Dedifferentiated amniotic fluid mesenchymal stem cell (primary cell): ENCODE data around the gene IFNA4.
"Not testable (repeated sequence)": the region's sequence is repeated elsewhere in the genome, so short reads cannot be mapped to it uniquely, and the experiment has no call there.

Source experiments
- DNase-seq: peaks from one replicate; pipeline ENCODE4 v3.0.0-alpha.2; 2016; ENCODE audit errors: extremely low spot score

IFNA4 gene

GRCh38 chr9:21187487-21187886, at the start of gene IFNA4:
Gene IFNA4, minus strand, starts transcription at chr9:21187587. Its CDS starts 56 bp downstream, at chr9:21187531.
- not testable (repeated sequence) for DNase-seq

DNA sequence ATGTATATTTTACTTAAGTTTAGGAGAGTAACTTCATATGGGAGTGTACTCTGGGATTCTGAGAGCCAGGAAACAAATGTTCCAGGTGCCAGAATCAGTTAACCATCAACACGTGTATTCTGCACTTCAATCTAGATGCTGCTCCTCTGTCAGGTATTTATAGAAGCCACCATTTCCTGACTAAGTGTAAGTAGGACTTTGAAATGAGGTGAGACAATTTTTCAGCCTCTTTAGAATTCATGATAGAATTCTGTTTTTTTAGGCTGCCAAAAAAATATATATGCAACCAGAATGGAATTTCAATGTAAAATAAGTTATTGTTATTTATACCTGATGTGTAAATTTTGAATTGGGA, 49.0 kb upstream of the IFNA4 start:
- DNase-seq, result not testable (repeated sequence)

DNA sequence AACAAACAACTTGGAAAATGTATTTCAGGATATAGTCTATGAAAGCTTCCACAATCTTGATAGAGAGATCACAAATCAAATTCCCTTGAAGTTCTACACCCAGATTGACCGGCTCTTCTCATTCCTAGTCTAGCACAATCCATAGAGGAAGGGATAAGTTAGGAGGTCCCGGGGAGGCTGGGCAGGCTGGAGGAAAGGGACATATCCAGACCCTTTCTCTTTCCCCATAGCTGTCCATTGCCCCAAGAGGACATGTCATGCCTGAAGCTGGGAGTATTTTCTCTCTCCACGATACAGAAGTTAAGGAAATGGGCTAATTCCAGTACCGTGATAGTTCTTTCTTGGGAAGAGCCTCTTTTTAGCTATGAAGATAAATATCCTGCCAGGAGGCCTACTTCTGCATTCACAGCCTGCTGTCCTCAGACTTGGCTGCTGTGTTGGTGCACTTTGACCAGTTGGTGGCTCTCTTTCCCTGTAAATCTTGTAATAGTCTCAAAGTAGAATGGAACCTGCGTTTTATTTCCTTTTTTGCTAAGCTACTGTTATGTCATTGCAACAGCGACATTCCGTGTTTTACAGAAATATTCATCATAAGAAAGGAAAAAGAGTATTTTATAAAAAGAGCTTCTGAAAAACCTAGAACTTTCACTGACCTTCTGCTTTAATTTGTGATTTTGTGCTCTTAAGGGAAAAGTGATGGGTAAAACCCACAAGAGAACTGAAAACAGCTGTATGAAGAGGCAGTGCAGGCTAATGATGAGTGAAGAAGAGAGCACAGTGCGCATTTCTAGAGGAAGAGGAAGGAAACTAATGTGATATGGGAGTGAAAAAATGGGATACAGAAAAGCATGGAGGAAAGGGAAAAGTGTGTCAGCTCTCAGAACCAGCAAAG, 48.3 kb upstream of the IFNA4 start:
- peak; percentile 37 for DNase-seq

DNA sequence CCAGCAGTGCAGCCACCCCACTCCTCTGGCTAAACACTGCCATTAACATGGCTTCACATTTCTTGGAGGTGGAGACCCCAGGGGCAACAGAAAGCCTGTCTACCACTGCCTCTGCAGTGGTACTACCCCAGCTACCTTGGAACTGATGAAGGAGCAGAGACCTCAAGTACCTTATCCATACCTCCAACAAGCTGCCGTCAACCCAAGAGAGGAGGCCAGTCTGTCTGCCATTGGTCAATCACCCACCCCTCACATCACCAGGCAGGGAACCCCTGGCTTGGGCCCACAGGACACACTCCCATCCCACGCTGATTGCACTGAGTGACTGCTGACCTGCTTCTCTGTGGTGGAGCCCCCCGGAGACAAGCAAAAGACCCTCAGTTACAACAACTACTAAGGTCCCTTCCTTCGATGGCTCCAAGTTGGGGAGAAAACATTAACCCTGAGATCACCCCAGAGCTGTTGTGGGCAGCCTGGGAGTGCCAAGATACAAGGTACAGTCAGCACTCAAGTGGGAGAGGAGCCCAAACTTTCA, 46.8 kb upstream of the IFNA4 start:
- DNase-seq, result no peak

- DNase-seq, result no peak
These were observed 45.9 kb upstream of the IFNA4 start for GRCh38 chr9:21233258-21233657.

DNA sequence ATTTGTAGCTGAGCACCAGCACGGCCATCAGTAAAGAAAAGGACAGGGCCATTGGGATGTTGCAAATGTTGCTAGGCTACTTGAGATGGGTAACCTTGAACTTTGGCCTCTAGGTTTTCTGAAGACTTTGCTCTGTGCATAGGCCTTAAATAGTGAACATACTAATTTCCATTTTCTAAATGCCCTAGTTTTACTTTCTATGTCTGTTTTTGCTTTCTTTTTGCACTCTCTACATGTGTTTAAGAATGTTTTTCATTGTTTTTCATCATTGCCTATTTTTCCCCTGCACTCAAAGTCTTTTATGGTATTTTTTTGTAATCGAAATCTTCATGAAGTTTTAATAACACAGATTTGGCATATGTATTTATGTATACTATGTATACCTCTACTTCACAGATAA, 40.7 kb upstream of the IFNA4 start, which contains the start of gene IFNA17:
IFNA17 (minus strand) TSS at position 101 of the 400 bp plus-strand sequence; CDS start at position 52, 49 bp downstream.
- DNase-seq, result no peak

GRCh38 chr9:21217211-21217610, 29.8 kb upstream of the IFNA4 start, which contains the start of gene IFNA16:
Gene IFNA16, minus strand, starts transcription at chr9:21217311. Its CDS starts 6 bp downstream, at chr9:21217305.
- DNase-seq, result not testable (repeated sequence)

GRCh38 chr9:21213411-21214326, 26.3 kb upstream of the IFNA4 start:
- DNase-seq, result not testable (repeated sequence)

DNA sequence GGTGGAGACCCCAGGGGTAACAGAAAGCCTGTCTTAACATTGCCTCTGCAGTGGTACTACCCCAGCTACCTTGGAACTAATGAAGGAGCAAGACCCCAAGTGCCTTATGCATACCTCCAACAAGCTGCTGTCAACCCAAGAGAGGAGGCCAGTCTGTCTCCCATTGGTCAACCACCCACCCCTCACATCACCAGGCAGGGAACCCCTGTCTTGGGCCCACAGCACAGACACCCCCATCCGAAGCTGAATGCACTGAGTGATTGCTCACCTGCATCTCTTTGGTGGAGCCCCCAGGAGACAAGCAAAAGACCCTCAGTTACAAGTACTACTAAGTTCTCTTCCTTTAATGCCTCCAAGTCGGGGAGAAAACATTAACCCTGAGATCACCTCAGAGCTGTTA, 24.8 kb upstream of the IFNA4 start:
- DNase-seq, result not testable (repeated sequence)

- DNase-seq, result not testable (repeated sequence)
These were observed 23.4 kb upstream of the IFNA4 start for GRCh38 chr9:21210782-21211181.

DNA sequence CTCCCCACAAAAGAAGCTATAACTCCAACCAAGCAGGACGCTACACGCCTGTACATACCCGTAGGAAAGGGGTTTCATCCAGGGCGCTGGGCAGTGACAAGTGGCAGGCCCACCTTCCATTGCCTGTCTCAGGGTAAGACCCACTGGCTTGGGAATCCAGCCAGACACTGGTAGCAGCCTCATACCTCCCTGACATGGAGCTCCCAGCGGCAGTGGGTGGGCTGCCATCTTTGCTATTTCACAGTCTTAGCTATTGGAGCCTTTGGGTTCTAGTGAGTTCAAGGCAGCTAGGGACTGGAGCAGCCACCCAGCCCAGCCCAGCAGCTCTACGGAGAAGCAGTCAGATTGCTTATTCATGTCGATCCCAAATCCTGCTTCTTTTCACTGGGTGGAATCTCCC, 22.9 kb upstream of the IFNA4 start:
- DNase-seq, result no peak

- not testable (repeated sequence) for DNase-seq
These were observed 19.7 kb upstream of the IFNA4 start, which contains the start of gene IFNA10 for GRCh38 chr9:21207043-21207442. Gene IFNA10, minus strand, starts transcription at chr9:21207143. Its CDS starts 46 bp downstream, at chr9:21207097.

DNA sequence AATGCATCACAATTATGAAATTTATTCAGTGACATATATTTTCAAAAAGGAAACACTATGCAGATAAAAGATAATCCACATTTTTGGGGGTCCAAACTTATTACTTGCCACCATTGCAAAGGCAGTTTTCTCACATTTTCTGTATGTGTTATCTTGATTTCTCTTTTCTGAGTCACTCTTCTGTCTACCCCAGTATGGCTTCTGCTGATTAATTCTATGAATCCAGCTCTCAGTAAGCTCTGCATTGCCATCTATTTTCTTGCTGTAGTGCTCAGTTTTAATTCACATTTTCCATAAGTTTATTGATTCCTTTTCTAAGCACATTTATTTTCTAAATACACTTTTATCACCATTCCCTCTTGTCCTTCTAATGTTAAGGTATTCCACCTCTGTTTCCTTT, 17.8 kb upstream of the IFNA4 start:
- no peak for DNase-seq

GRCh38 chr9:21202105-21202504, 14.7 kb upstream of the IFNA4 start, which contains the start of gene IFNA7:
Gene IFNA7, minus strand, starts transcription at chr9:21202205. Its CDS starts 40 bp downstream, at chr9:21202165.
- DNase-seq, result not testable (repeated sequence)

- peak; percentile 16 for DNase-seq
These were observed 7.7 kb upstream of the IFNA4 start for GRCh38 chr9:21194867-21195776.

- DNase-seq, result not testable (repeated sequence)
These were observed 4.3 kb downstream of the IFNA4 start for GRCh38 chr9:21182810-21183736.

DNA sequence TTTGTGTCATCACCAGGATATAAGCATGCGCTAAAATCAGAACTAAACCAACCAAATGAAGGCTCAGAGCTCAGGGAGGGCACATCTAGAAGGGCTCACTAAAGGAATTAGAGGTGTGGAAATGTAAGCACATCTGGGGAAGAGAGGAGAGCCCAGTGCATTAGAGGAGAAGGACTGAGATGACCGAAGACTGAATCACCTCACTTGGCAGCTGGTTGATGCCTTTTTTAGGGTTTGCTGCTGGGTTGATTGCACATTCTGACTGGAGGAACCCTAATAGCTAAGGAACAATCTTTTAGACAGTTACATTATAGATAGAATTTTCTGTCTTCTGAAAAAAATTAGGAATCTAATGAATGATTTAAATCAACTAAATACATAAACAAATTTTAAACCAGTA, 12.7 kb downstream of the IFNA4 start:
- no peak for DNase-seq

DNA sequence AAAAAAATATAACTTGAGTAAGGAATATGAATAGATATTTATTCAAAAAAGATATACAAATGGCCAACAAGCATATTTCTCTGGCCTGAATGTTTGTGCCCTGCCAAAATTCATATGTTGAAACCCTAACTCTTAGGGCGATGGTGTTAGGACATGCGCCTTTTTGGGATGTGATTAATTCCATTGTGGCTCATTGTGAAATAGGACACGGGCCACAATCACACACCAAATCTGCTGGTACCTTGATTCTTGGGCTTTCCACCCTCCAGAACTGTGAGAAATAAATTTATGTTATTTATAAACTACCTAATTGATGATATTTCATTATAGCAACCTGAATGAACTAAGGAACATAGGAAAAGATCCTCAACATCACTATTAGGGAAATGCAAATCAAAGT, 15.2 kb downstream of the IFNA4 start:
- no peak for DNase-seq

DNA sequence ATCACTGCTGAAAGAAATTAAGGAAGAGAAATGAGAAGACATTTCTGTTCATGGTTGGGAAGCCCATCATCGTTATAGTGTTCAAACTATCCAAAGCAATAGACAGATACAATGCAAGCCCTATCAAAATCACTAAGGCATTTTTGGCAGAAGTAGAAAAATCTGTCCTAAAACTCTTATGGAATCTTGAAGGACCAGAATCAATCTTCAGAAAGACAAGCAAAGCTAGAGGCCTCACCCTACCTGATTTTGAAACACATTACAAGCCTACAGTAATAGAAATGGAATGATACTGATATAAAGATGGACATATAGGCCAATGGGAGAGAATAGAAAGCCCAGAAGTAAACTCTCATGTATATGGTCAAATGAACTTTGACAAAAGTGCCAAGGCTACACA, 16.0 kb downstream of the IFNA4 start:
- no peak for DNase-seq

DNA sequence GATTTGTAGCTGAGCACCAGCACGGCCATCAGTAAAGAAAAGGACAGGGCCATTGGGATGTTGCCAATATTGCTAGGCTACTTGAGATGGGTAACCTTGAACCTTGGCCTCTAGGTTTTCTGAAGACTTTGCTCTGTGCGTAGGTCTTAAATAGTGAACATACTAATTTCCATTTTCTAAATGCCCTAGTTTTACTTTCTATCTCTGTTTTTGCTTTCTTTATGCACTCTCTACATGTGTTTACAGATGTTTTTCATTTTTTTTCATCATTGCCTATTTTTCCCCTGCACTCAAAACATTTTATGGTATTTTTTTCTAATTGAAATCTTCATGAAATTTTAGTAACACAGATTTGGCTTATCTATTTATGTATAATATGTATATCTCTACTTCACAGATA, 20.8 kb downstream of the IFNA4 start, which contains the start of gene IFNA21:
IFNA21 (minus strand) TSS at position 101 of the 400 bp plus-strand sequence; CDS start at position 53, 48 bp downstream.
- DNase-seq, result not testable (repeated sequence)
